RWPE1 (cell line): Measurements from ENCODE around the gene ZBTB9.

ENCODE experiments used
- CTCF ChIA-PET: fragments of 350-600 bp; sonication (Branson Sonifier 250); formaldehyde crosslinking; extraction: SDS; loops from one replicate; lab custom pipeline; 2021; lab: Yijun Ruan, JAX
- POLR2A ChIA-PET: fragments of 400-600 bp; formaldehyde crosslinking; extraction: SDS; loops from one replicate; lab custom pipeline; 2020; ENCODE audit warnings: antibody characterized with exemption; ENCODE audit not compliant: low non-redundant PET; lab: Yijun Ruan, JAX
- DNase-seq: peaks from one replicate; pipeline ENCODE4 v3.0.0; 2012; ENCODE audit warnings: low spot score
- H3K27ac ChIP-seq: fragments of 450-650 bp; 2 replicates; pipeline ENCODE4 v1.5.1; 2017
- CTCF ChIP-seq: fragments of 450-650 bp; conservative IDR thresholded peaks from 2 replicates; pipeline ENCODE4 v1.5.1; 2017; ENCODE audit warnings: low read depth, mild to moderate bottlenecking

ZBTB9 gene

GRCh38 chr6:33446356-33446755 is 8.0 kb upstream of the ZBTB9 start:
- no peak overlapping the region for H3K27ac ChIP-seq
- POLR2A ChIA-PET, result no interaction called here
- no peak for DNase-seq
- no peak for TF ChIP-seq CTCF
- CTCF ChIA-PET, result no interaction called here

GRCh38 chr6:33450434-33450833 is 3.9 kb upstream of the ZBTB9 start:
- no peak for TF ChIP-seq CTCF
- ChIA-PET CTCF (interaction anchor here (0.6 kb wide), 3 partner anchors 8 to 200 kb away, joined by 3 read pairs; no protein-coding TSS in a partner anchor), POLR2A (no interaction called here)
- H3K27ac ChIP-seq, result no peak overlapping the region
- DNase-seq, result no peak

GRCh38 chr6:33451606-33452005 is 2.8 kb upstream of the ZBTB9 start:
- POLR2A ChIA-PET, result no interaction called here
- CTCF ChIA-PET, result no interaction called here
- TF ChIP-seq CTCF, result no peak
- H3K27ac ChIP-seq, result peak overlapping the region; percentile 41
- DNase-seq, result no peak

GRCh38 chr6:33452496-33452895 is 1.9 kb upstream of the ZBTB9 start:
- ChIA-PET CTCF (no interaction called here), POLR2A (interaction anchor here (0.5 to 0.6 kb wide), 3 partner anchors 161 to 949 kb away, joined by 3 to 5 read pairs (median 4); no protein-coding TSS in a partner anchor)
- no peak for TF ChIP-seq CTCF

GRCh38 chr6:33453393-33454008 is 875 bp upstream of the ZBTB9 start:
- H3K27ac ChIP-seq, result peak overlapping the region; percentile 77
- no peak for TF ChIP-seq CTCF
- no peak for DNase-seq
- POLR2A ChIA-PET, result no interaction called here
- CTCF ChIA-PET, result interaction anchor here (0.5 to 0.7 kb wide), 3 partner anchors 37 to 894 kb away, joined by 3 read pairs; no protein-coding TSS in a partner anchor

More at GRCh38 chr6:33452496-33452895, 1.9 kb upstream of the ZBTB9 start:
- peak overlapping the region; percentile 77 for H3K27ac ChIP-seq
- DNase-seq, result no peak

GRCh38 chr6:33455051-33455450 is 675 bp downstream of the ZBTB9 start:
- TF ChIP-seq CTCF, result no peak
- DNase-seq, result no peak
- ChIA-PET CTCF (interaction anchor here (0.5 to 0.9 kb wide), 2 partner anchors 171 to 1041 kb away, joined by 3 to 4 read pairs; no protein-coding TSS in a partner anchor), POLR2A (interaction anchor here (0.5 to 0.8 kb wide), 2 partner anchors 10 to 24 kb away, joined by 3 to 5 read pairs; no protein-coding TSS in a partner anchor)
- peak overlapping the region; percentile 77 for H3K27ac ChIP-seq
